Measurements from ENCODE around the gene SDK1.
"Not testable (repeated sequence)": the region's sequence is repeated elsewhere in the genome, so short reads cannot be mapped to it uniquely, and the experiment has no call there.

SDK1 gene

GRCh38 chr7:3937605-3938004 is 636.6 kb downstream of the SDK1 start:
- DNase-seq = no peak

- DNase-seq = not testable (repeated sequence)
These were observed 640.7 kb downstream of the SDK1 start for GRCh38 chr7:3941706-3942105.

- no peak for DNase-seq
These were observed 641.2 kb downstream of the SDK1 start for GRCh38 chr7:3942276-3942675.

GRCh38 chr7:3942816-3943745 is 642.0 kb downstream of the SDK1 start:
- no peak for DNase-seq

GRCh38 chr7:3943779-3944520 is 642.9 kb downstream of the SDK1 start:
- no peak for DNase-seq

- DNase-seq = no peak
These were observed 648.2 kb downstream of the SDK1 start for GRCh38 chr7:3949242-3949640.

GRCh38 chr7:3950249-3950648 is 649.2 kb downstream of the SDK1 start:
- DNase-seq = no peak

- no peak for DNase-seq
These were observed 650.4 kb downstream of the SDK1 start for GRCh38 chr7:3951316-3952055.

- no peak for DNase-seq
These were observed 652.1 kb downstream of the SDK1 start for GRCh38 chr7:3953133-3953532.

- DNase-seq = no peak
These were observed 652.9 kb downstream of the SDK1 start for GRCh38 chr7:3953946-3954345.

- DNase-seq = no peak
These were observed 654.0 kb downstream of the SDK1 start for GRCh38 chr7:3955026-3955425.

GRCh38 chr7:3955751-3956696 is 655.0 kb downstream of the SDK1 start:
- no peak for DNase-seq

GRCh38 chr7:3956949-3957348 is 655.9 kb downstream of the SDK1 start:
- DNase-seq = no peak

- no peak for DNase-seq
These were observed 656.5 kb downstream of the SDK1 start for GRCh38 chr7:3957472-3958108.

GRCh38 chr7:3958109-3958483 is 657.0 kb downstream of the SDK1 start:
- no peak for DNase-seq

GRCh38 chr7:3959364-3959763 is 658.3 kb downstream of the SDK1 start:
- DNase-seq = no peak

GRCh38 chr7:3960050-3960763 is 659.2 kb downstream of the SDK1 start:
- DNase-seq = no peak

GRCh38 chr7:3960942-3961341 is 659.9 kb downstream of the SDK1 start:
- DNase-seq = no peak

- DNase-seq = no peak
These were observed 660.9 kb downstream of the SDK1 start for GRCh38 chr7:3961857-3962503.

GRCh38 chr7:3963768-3964167 is 662.7 kb downstream of the SDK1 start:
- not testable (repeated sequence) for DNase-seq
